HAP-1 (cell line): Measurements from ENCODE around the gene CTPS2.
A peak's percentile ranks its signal among the peaks of the same experiment; 100 is the strongest.

Source experiments
- DNase-seq, 2 experiments: peaks; one replicate each; pipeline ENCODE4 v3.0.0-alpha.2; 2016 to 2020; ENCODE audit warnings: low spot score in 2 of 2
- H3K27me3 ChIP-seq: fragments of 250-450 bp; sonication (Bioruptor Pico); 2 replicates; pipeline ENCODE4 v1.5.1; 2020; ENCODE audit warnings: low read depth, mild to moderate bottlenecking, moderate library complexity
- H3K36me3 ChIP-seq: fragments of 250-450 bp; sonication (Bioruptor Pico); replicated peaks from 2 replicates; pipeline ENCODE4 v1.5.1; 2020; ENCODE audit warnings: mild to moderate bottlenecking
- H3K4me1 ChIP-seq: fragments of 250-450 bp; sonication (Bioruptor Pico); 2 replicates; pipeline ENCODE4 v1.5.1; 2020; ENCODE audit warnings: mild to moderate bottlenecking
- H3K4me3 ChIP-seq: fragments of 250-450 bp; sonication (Bioruptor Pico); 2 replicates; pipeline ENCODE4 v1.5.1; 2020; ENCODE audit warnings: mild to moderate bottlenecking, moderate library complexity
- H3K9me3 ChIP-seq: fragments of 250-450 bp; sonication (Bioruptor Pico); 2 replicates; pipeline ENCODE4 v1.5.1; 2020; ENCODE audit warnings: mild to moderate bottlenecking, moderate library complexity
- in situ Hi-C: fragments of 300-500 bp; cut with MboI; formaldehyde crosslinking; loops from 3 replicates; pipeline ENCODE4 v1.14.3; 2020; ENCODE audit warnings: low sequenced_read_pairs, inconsistent platforms, mixed read lengths

The CTPS2 gene

GRCh38 chrX:16662402-16662801 is 50.1 kb downstream of the CTPS2 start:
- Histone ChIP-seq H3K36me3 (peaks cover 37% of the 10 kb centered on the region), H3K4me3 (no peak overlapping the region), H3K27me3 (no peaks in the 10 kb centered on the region), H3K9me3 (no peaks in the 10 kb centered on the region), H3K4me1 (no peaks in the 10 kb centered on the region; the same call in 1 of the 2 replicates)
- no peak for DNase-seq
- in situ Hi-C loops = no loop called here

- H3K27me3 ChIP-seq = no peaks in the 10 kb centered on the region
- in situ Hi-C loops = no loop called here
- no peaks in the 10 kb centered on the region; the same call in 1 of the 2 replicates for H3K4me1 ChIP-seq
- H3K9me3 ChIP-seq = no peaks in the 10 kb centered on the region
- DNase-seq = no peak
- peaks cover 30% of the 10 kb centered on the region for H3K36me3 ChIP-seq
- H3K4me3 ChIP-seq = no peak overlapping the region
Measured at GRCh38 chrX:16661495-16661894, 51.0 kb downstream of the CTPS2 start.

GRCh38 chrX:16659321-16659720 is 53.1 kb downstream of the CTPS2 start:
- no peaks in the 10 kb centered on the region for H3K27me3 ChIP-seq
- no peak for DNase-seq
- no peak overlapping the region for H3K4me3 ChIP-seq
- H3K36me3 ChIP-seq = peaks cover 15% of the 10 kb centered on the region
- H3K9me3 ChIP-seq = no peaks in the 10 kb centered on the region
- in situ Hi-C loops = no loop called here
- H3K4me1 ChIP-seq = peaks cover 2% of the 10 kb centered on the region

GRCh38 chrX:16658284-16658683 is 54.2 kb downstream of the CTPS2 start:
- DNase-seq = no peak

GRCh38 chrX:16654093-16654492 is 58.4 kb downstream of the CTPS2 start:
- in situ Hi-C loops = no loop called here
- DNase-seq = peak in 1 of 2 experiments; percentile 46
- Histone ChIP-seq H3K36me3 (peaks cover 12% of the 10 kb centered on the region), H3K9me3 (no peaks in the 10 kb centered on the region), H3K4me1 (peaks cover 7% of the 10 kb centered on the region), H3K27me3 (no peaks in the 10 kb centered on the region; the same call in 1 of the 2 replicates), H3K4me3 (no peak overlapping the region)

More at GRCh38 chrX:16658284-16658683, 54.2 kb downstream of the CTPS2 start:
- H3K4me1 ChIP-seq = peaks cover 7% of the 10 kb centered on the region
- H3K4me3 ChIP-seq = no peak overlapping the region
- peaks cover 12% of the 10 kb centered on the region for H3K36me3 ChIP-seq
- H3K27me3 ChIP-seq = no peaks in the 10 kb centered on the region
- H3K9me3 ChIP-seq = no peaks in the 10 kb centered on the region
- in situ Hi-C loops = no loop called here

- Histone ChIP-seq H3K9me3 (no peaks in the 10 kb centered on the region), H3K27me3 (no peaks in the 10 kb centered on the region; the same call in 1 of the 2 replicates), H3K36me3 (peaks cover 8% of the 10 kb centered on the region), H3K4me1 (peaks cover 7% of the 10 kb centered on the region), H3K4me3 (no peak overlapping the region)
- in situ Hi-C loops = no loop called here
- no peak for DNase-seq
Measured at GRCh38 chrX:16653424-16653823, 59.0 kb downstream of the CTPS2 start.

GRCh38 chrX:16651391-16652024 is 61.0 kb downstream of the CTPS2 start:
- no peak overlapping the region for H3K4me3 ChIP-seq
- in situ Hi-C loops = no loop called here
- no peaks in the 10 kb centered on the region for H3K9me3 ChIP-seq
- no peak for DNase-seq
- peaks cover 5% of the 10 kb centered on the region for H3K36me3 ChIP-seq
- peaks cover 7% of the 10 kb centered on the region for H3K4me1 ChIP-seq
- H3K27me3 ChIP-seq = no peaks in the 10 kb centered on the region; the same call in 1 of the 2 replicates

- H3K4me1 ChIP-seq = peaks cover 7% of the 10 kb centered on the region
- peaks cover 12% of the 10 kb centered on the region for H3K36me3 ChIP-seq
- in situ Hi-C loops = no loop called here
- H3K4me3 ChIP-seq = no peak within 1 kb of the TSS
- H3K27me3 ChIP-seq = no peaks in the 10 kb centered on the region; the same call in 1 of the 2 replicates
- DNase-seq = no peak
- no peaks in the 10 kb centered on the region for H3K9me3 ChIP-seq
Measured at GRCh38 chrX:16649858-16650257, 62.6 kb downstream of the CTPS2 start, which contains the start of gene S100G. TSS of gene S100G (plus strand) at chrX:16650158. CDS start at chrX:16651007, 849 bp downstream.

- no peak for DNase-seq
- in situ Hi-C loops = no loop called here
- H3K36me3 ChIP-seq = peaks cover 8% of the 10 kb centered on the region; the same call in 1 of the 2 replicates
- H3K4me1 ChIP-seq = no peaks in the 10 kb centered on the region; the same call in 1 of the 2 replicates
- no peaks in the 10 kb centered on the region for H3K9me3 ChIP-seq
- H3K4me3 ChIP-seq = no peak overlapping the region
- H3K27me3 ChIP-seq = no peaks in the 10 kb centered on the region
Measured at GRCh38 chrX:16646366-16647138, 65.9 kb downstream of the CTPS2 start.

- Histone ChIP-seq H3K4me3 (no peak overlapping the region), H3K4me1 (no peaks in the 10 kb centered on the region; the same call in 1 of the 2 replicates), H3K36me3 (peaks cover 12% of the 10 kb centered on the region), H3K27me3 (no peaks in the 10 kb centered on the region), H3K9me3 (no peaks in the 10 kb centered on the region)
- no peak for DNase-seq
- in situ Hi-C loops = no loop called here
Measured at GRCh38 chrX:16643176-16643575, 69.3 kb downstream of the CTPS2 start.

GRCh38 chrX:16640823-16641222 is 71.6 kb downstream of the CTPS2 start:
- Histone ChIP-seq H3K36me3 (peaks cover 13% of the 10 kb centered on the region), H3K27me3 (no peaks in the 10 kb centered on the region), H3K9me3 (no peaks in the 10 kb centered on the region), H3K4me1 (no peaks in the 10 kb centered on the region; the same call in 1 of the 2 replicates), H3K4me3 (no peak overlapping the region)
- no peak for DNase-seq
- in situ Hi-C loops = no loop called here

- DNase-seq = no peak
- in situ Hi-C loops = no loop called here
- no peaks in the 10 kb centered on the region for H3K9me3 ChIP-seq
Measured at GRCh38 chrX:16639966-16640365, 72.5 kb downstream of the CTPS2 start.

GRCh38 chrX:16638533-16638932 is 73.9 kb downstream of the CTPS2 start:
- in situ Hi-C loops = no loop called here
- no peak overlapping the region for H3K4me3 ChIP-seq
- H3K9me3 ChIP-seq = no peaks in the 10 kb centered on the region
- peaks cover 12% of the 10 kb centered on the region; the same call in 1 of the 2 replicates for H3K36me3 ChIP-seq
- no peaks in the 10 kb centered on the region; the same call in 1 of the 2 replicates for H3K4me1 ChIP-seq
- no peak for DNase-seq
- no peaks in the 10 kb centered on the region for H3K27me3 ChIP-seq

More at GRCh38 chrX:16639966-16640365, 72.5 kb downstream of the CTPS2 start:
- no peaks in the 10 kb centered on the region; the same call in 1 of the 2 replicates for H3K4me1 ChIP-seq
- H3K36me3 ChIP-seq = peaks cover 10% of the 10 kb centered on the region; the same call in 1 of the 2 replicates
- H3K4me3 ChIP-seq = no peak overlapping the region
- H3K27me3 ChIP-seq = no peaks in the 10 kb centered on the region

GRCh38 chrX:16635596-16635995 is 76.9 kb downstream of the CTPS2 start:
- H3K27me3 ChIP-seq = no peaks in the 10 kb centered on the region
- in situ Hi-C loops = no loop called here
- peaks cover 9% of the 10 kb centered on the region; the same call in 1 of the 2 replicates for H3K36me3 ChIP-seq

More at GRCh38 chrX:16635596-16635995, 76.9 kb downstream of the CTPS2 start:
- Histone ChIP-seq H3K4me1 (no peaks in the 10 kb centered on the region), H3K4me3 (no peak overlapping the region), H3K9me3 (no peaks in the 10 kb centered on the region)
- no peak for DNase-seq
